ENCODE data around the gene KRTAP5-9.

DNA sequence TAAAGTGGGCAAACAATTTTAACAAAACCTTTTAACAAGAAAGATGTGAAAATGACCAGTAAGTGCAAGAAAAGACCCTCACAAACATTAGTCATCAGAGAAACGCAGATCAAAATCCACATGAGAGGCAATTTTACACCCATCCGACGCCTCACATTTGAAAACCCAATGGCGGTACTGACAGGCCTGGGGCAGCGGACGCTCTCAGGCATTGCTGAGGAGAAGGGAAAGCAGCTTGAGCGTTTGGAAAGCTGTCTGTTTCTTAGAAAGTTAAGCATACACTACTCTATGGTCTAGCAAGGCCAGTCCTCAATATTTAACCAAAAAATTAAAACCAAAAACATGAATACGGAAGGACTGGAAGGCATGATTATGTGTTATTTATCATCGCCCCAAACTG is 12.4 kb upstream of the KRTAP5-9 start:
- TF ChIP-seq POLR2AphosphoS5 (IDR thresholded peaks at IDR 0.05; ENCODE audit: low read depth, low read length) (no peak), POLR2A (IDR thresholded peaks at IDR 0.05; ENCODE audit: low read depth, low read length) (no peak), TAF1 (IDR thresholded peaks at IDR 0.05; ENCODE audit: low read depth, low read length) (no peak), POU2F2 (IDR thresholded peaks at IDR 0.05; ENCODE audit: low read depth, low read length) (no peak), SPI1 (IDR thresholded peaks at IDR 0.05; ENCODE audit: low read depth, low read length) (no peak), PAX5 (IDR thresholded peaks at IDR 0.05; ENCODE audit: insufficient read depth, low read length, severe bottlenecking) (no peak)
